ENCODE data around the gene LRBA. TPM values are rescaled to one million over a fixed set of nuclear protein-coding genes. Genes with fewer than 3 reads are reported as not detected.

Gene LRBA
- total RNA-seq, 2 donors from 2014 or later, result 37.7 to 70.5 TPM

GRCh38 chr4:150853882-150854281 is 161.2 kb downstream of the LRBA start:
- Mint-ChIP-seq H3K4me3 (no peak overlapping the region), H3K27ac (peak overlapping the region in 1 of 2 donors; percentile 6), H3K36me3 (peaks cover 13% of the 10 kb centered on the region), H3K27me3 (no peaks in the 10 kb centered on the region), H3K9me3 (no peaks in the 10 kb centered on the region), H3K4me1 (ENCODE audit: low read depth in 2 of 2) (peaks cover 0 to 7% of the 10 kb centered on the region in 2 donors)
- ATAC-seq, result no peak
- no peak for DNase-seq (ENCODE audit: low spot score)

GRCh38 chr4:150852216-150852615 is 162.9 kb downstream of the LRBA start:
- H3K36me3 Mint-ChIP-seq, result peaks cover 20% of the 10 kb centered on the region

GRCh38 chr4:150849016-150849415 is 166.1 kb downstream of the LRBA start:
- no peaks in the 10 kb centered on the region for H3K9me3 Mint-ChIP-seq
- no peak overlapping the region for H3K27ac Mint-ChIP-seq
- H3K36me3 Mint-ChIP-seq, result peaks cover 26% of the 10 kb centered on the region
- no peak overlapping the region for H3K4me3 Mint-ChIP-seq
- H3K27me3 Mint-ChIP-seq, result no peaks in the 10 kb centered on the region
- ATAC-seq (no peak), DNase-seq (ENCODE audit: low spot score) (no peak)
- H3K4me1 Mint-ChIP-seq (ENCODE audit: low read depth in 2 of 2), result peaks cover 7% of the 10 kb centered on the region in 2 donors

More at GRCh38 chr4:150852216-150852615, 162.9 kb downstream of the LRBA start:
- Mint-ChIP-seq H3K27ac (no peak overlapping the region), H3K4me3 (no peak overlapping the region), H3K27me3 (no peaks in the 10 kb centered on the region), H3K9me3 (no peaks in the 10 kb centered on the region), H3K4me1 (ENCODE audit: low read depth in 2 of 2) (peaks cover 0 to 7% of the 10 kb centered on the region in 2 donors)
- ATAC-seq (no peak), DNase-seq (ENCODE audit: low spot score) (no peak)

- peak overlapping the region; percentile 74 for H3K4me3 Mint-ChIP-seq
- peak; percentile 72 for DNase-seq (ENCODE audit: low spot score)
- ATAC-seq, result peak; percentile 93 to 99
- peaks cover 22 to 57% of the 10 kb centered on the region in 2 donors for H3K4me1 Mint-ChIP-seq (ENCODE audit: low read depth in 2 of 2)
- no peaks in the 10 kb centered on the region for H3K27me3 Mint-ChIP-seq
- H3K36me3 Mint-ChIP-seq, result peaks cover 22% of the 10 kb centered on the region
- H3K27ac Mint-ChIP-seq, result peak overlapping the region; percentile 24 to 67
- no peaks in the 10 kb centered on the region for H3K9me3 Mint-ChIP-seq
Measured at GRCh38 chr4:150828159-150828558, 186.9 kb downstream of the LRBA start.

- Mint-ChIP-seq H3K27me3 (no peaks in the 10 kb centered on the region), H3K4me3 (peak overlapping the region; percentile 74), H3K9me3 (no peaks in the 10 kb centered on the region), H3K4me1 (ENCODE audit: low read depth in 2 of 2) (peaks cover 22 to 57% of the 10 kb centered on the region in 2 donors), H3K36me3 (peaks cover 22% of the 10 kb centered on the region), H3K27ac (peak overlapping the region; percentile 24 to 67)
- ATAC-seq (no peak), DNase-seq (ENCODE audit: low spot score) (no peak)
Measured at GRCh38 chr4:150827226-150827625, 187.9 kb downstream of the LRBA start.

GRCh38 chr4:150826306-150826705 is 188.8 kb downstream of the LRBA start:
- no peak for DNase-seq (ENCODE audit: low spot score)
- H3K27ac Mint-ChIP-seq, result peak overlapping the region; percentile 24 to 67
- H3K9me3 Mint-ChIP-seq, result no peaks in the 10 kb centered on the region
- H3K4me1 Mint-ChIP-seq (ENCODE audit: low read depth in 2 of 2), result peaks cover 22 to 62% of the 10 kb centered on the region in 2 donors
- H3K4me3 Mint-ChIP-seq, result peak overlapping the region; percentile 74
- peaks cover 22% of the 10 kb centered on the region for H3K36me3 Mint-ChIP-seq
- no peak for ATAC-seq
- H3K27me3 Mint-ChIP-seq, result no peaks in the 10 kb centered on the region

- Mint-ChIP-seq H3K27me3 (no peaks in the 10 kb centered on the region), H3K36me3 (peaks cover 22% of the 10 kb centered on the region), H3K9me3 (no peaks in the 10 kb centered on the region), H3K27ac (no peak overlapping the region), H3K4me1 (ENCODE audit: low read depth in 2 of 2) (peaks cover 27 to 54% of the 10 kb centered on the region in 2 donors), H3K4me3 (no peak overlapping the region)
- ATAC-seq (no peak), DNase-seq (ENCODE audit: low spot score) (no peak)
Measured at GRCh38 chr4:150822407-150822806, 192.7 kb downstream of the LRBA start.

GRCh38 chr4:150821641-150822040 is 193.4 kb downstream of the LRBA start:
- Mint-ChIP-seq H3K36me3 (peaks cover 16% of the 10 kb centered on the region), H3K4me1 (ENCODE audit: low read depth in 2 of 2) (peaks cover 20 to 47% of the 10 kb centered on the region in 2 donors), H3K27me3 (no peaks in the 10 kb centered on the region), H3K27ac (no peak overlapping the region), H3K9me3 (no peaks in the 10 kb centered on the region), H3K4me3 (no peak overlapping the region)
- no peak for DNase-seq (ENCODE audit: low spot score)
- ATAC-seq, result no peak

- Mint-ChIP-seq H3K4me3 (no peak overlapping the region), H3K27ac (no peak overlapping the region), H3K36me3 (peaks cover 11% of the 10 kb centered on the region), H3K4me1 (ENCODE audit: low read depth in 2 of 2) (peaks cover 15 to 34% of the 10 kb centered on the region in 2 donors), H3K9me3 (no peaks in the 10 kb centered on the region), H3K27me3 (no peaks in the 10 kb centered on the region)
- DNase-seq (ENCODE audit: low spot score) (no peak), ATAC-seq (no peak)
Measured at GRCh38 chr4:150820409-150820808, 194.7 kb downstream of the LRBA start.

- peak overlapping the region; percentile 37 for H3K4me3 Mint-ChIP-seq
- H3K27ac Mint-ChIP-seq, result peak overlapping the region; percentile 66 to 76
Measured at GRCh38 chr4:150818661-150819060, 196.4 kb downstream of the LRBA start.

GRCh38 chr4:150817804-150818528 is 197.1 kb downstream of the LRBA start:
- peaks cover 15 to 27% of the 10 kb centered on the region in 2 donors for H3K4me1 Mint-ChIP-seq (ENCODE audit: low read depth in 2 of 2)
- DNase-seq (ENCODE audit: low spot score), result no peak
- no peaks in the 10 kb centered on the region for H3K9me3 Mint-ChIP-seq
- H3K27me3 Mint-ChIP-seq, result no peaks in the 10 kb centered on the region
- peak overlapping the region; percentile 37 for H3K4me3 Mint-ChIP-seq
- peak overlapping the region; percentile 66 to 76 for H3K27ac Mint-ChIP-seq
- H3K36me3 Mint-ChIP-seq, result peaks cover 5% of the 10 kb centered on the region
- ATAC-seq, result no peak

More at GRCh38 chr4:150818661-150819060, 196.4 kb downstream of the LRBA start:
- no peaks in the 10 kb centered on the region for H3K9me3 Mint-ChIP-seq
- H3K4me1 Mint-ChIP-seq (ENCODE audit: low read depth in 2 of 2), result peaks cover 15 to 27% of the 10 kb centered on the region in 2 donors
- ATAC-seq (peak; percentile 80), DNase-seq (ENCODE audit: low spot score) (no peak)
- H3K36me3 Mint-ChIP-seq, result peaks cover 5% of the 10 kb centered on the region
- no peaks in the 10 kb centered on the region for H3K27me3 Mint-ChIP-seq

GRCh38 chr4:150817017-150817416 is 198.1 kb downstream of the LRBA start:
- peaks cover 15 to 27% of the 10 kb centered on the region in 2 donors for H3K4me1 Mint-ChIP-seq (ENCODE audit: low read depth in 2 of 2)
- H3K9me3 Mint-ChIP-seq, result no peaks in the 10 kb centered on the region
- no peak overlapping the region for H3K4me3 Mint-ChIP-seq
- ATAC-seq (no peak), DNase-seq (ENCODE audit: low spot score) (no peak)
- no peak overlapping the region for H3K27ac Mint-ChIP-seq
- no peaks in the 10 kb centered on the region for H3K27me3 Mint-ChIP-seq
- peaks cover 5% of the 10 kb centered on the region for H3K36me3 Mint-ChIP-seq

GRCh38 chr4:150816491-150816890 is 198.6 kb downstream of the LRBA start:
- Mint-ChIP-seq H3K9me3 (no peaks in the 10 kb centered on the region), H3K27me3 (no peaks in the 10 kb centered on the region), H3K4me3 (no peak overlapping the region), H3K4me1 (ENCODE audit: low read depth in 2 of 2) (peaks cover 15 to 23% of the 10 kb centered on the region in 2 donors), H3K27ac (no peak overlapping the region), H3K36me3 (peaks cover 5% of the 10 kb centered on the region)
- ATAC-seq, result no peak
- no peak for DNase-seq (ENCODE audit: low spot score)

GRCh38 chr4:150814873-150815272 is 200.2 kb downstream of the LRBA start:
- peaks cover 5% of the 10 kb centered on the region for H3K36me3 Mint-ChIP-seq
- no peaks in the 10 kb centered on the region for H3K27me3 Mint-ChIP-seq
- H3K9me3 Mint-ChIP-seq, result no peaks in the 10 kb centered on the region
- ATAC-seq (no peak), DNase-seq (ENCODE audit: low spot score) (no peak)
- H3K4me1 Mint-ChIP-seq (ENCODE audit: low read depth in 2 of 2), result peaks cover 15 to 22% of the 10 kb centered on the region in 2 donors
- H3K27ac Mint-ChIP-seq, result no peak overlapping the region
- H3K4me3 Mint-ChIP-seq, result no peak overlapping the region
